Skin of body (tissue), 2 donors: ENCODE measurements around the gene HOMER2. TPM values are rescaled to one million over a fixed set of nuclear protein-coding genes. Genes with fewer than 3 reads are reported as not detected.
"Not testable (repeated sequence)": the region's sequence is repeated elsewhere in the genome, so short reads cannot be mapped to it uniquely, and the experiment has no call there.

Experiments used
- DNase-seq: peaks from one replicate; lab custom pipeline; 2025; lab: John Stamatoyannopoulos, UW
- total RNA-seq: library from RNA; depleted of rRNA; stranded (reverse); fragments of >200 nt; gene quantifications from one replicate; pipeline ENCODE4 v1.2.3, GENCODE V29; 2014

The HOMER2 gene
- total RNA-seq = 16.8 TPM

- no peak for DNase-seq
Observed at GRCh38 chr15:82952158-82953081, at the start of gene HOMER2. Gene HOMER2 (minus strand): TSS chr15:82952720. CDS start chr15:82952535, 185 bp downstream.

GRCh38 chr15:83000672-83001031 lies 48.1 kb upstream of the HOMER2 start:
- not testable (repeated sequence) for DNase-seq

GRCh38 chr15:82999905-83000671 lies 47.6 kb upstream of the HOMER2 start:
- peak; percentile 67 for DNase-seq

- DNase-seq = no peak
Observed at GRCh38 chr15:82999426-82999825, 46.9 kb upstream of the HOMER2 start.

- DNase-seq = no peak
Observed at GRCh38 chr15:82995938-82996337, 43.4 kb upstream of the HOMER2 start.

- DNase-seq = no peak
Observed at GRCh38 chr15:82995076-82995475, 42.6 kb upstream of the HOMER2 start.

- no peak for DNase-seq
Observed at GRCh38 chr15:82993144-82993543, 40.6 kb upstream of the HOMER2 start.

GRCh38 chr15:82992436-82992998 lies 40.0 kb upstream of the HOMER2 start:
- no peak for DNase-seq

GRCh38 chr15:82986442-82986780 lies 33.9 kb upstream of the HOMER2 start:
- peak; percentile 43 for DNase-seq

GRCh38 chr15:82985688-82986441 lies 33.3 kb upstream of the HOMER2 start, which contains the start of gene RAMAC:
Gene RAMAC (plus strand): TSS chr15:82986210. CDS start chr15:82989019, 2,809 bp downstream.
- peak; percentile 94 for DNase-seq

- DNase-seq = no peak
Observed at GRCh38 chr15:82980981-82981380, 28.5 kb upstream of the HOMER2 start.

GRCh38 chr15:82979726-82980125 lies 27.2 kb upstream of the HOMER2 start:
- no peak for DNase-seq

GRCh38 chr15:82978438-82978837 lies 25.9 kb upstream of the HOMER2 start:
- DNase-seq = no peak

GRCh38 chr15:82977076-82977475 lies 24.6 kb upstream of the HOMER2 start:
- no peak for DNase-seq

GRCh38 chr15:82972990-82973389 lies 20.5 kb upstream of the HOMER2 start:
- DNase-seq = no peak

GRCh38 chr15:82971218-82971984 lies 18.9 kb upstream of the HOMER2 start:
- no peak for DNase-seq

- DNase-seq = no peak
Observed at GRCh38 chr15:82970696-82971095, 18.2 kb upstream of the HOMER2 start.

- DNase-seq = no peak
Observed at GRCh38 chr15:82970078-82970686, 17.7 kb upstream of the HOMER2 start.

- DNase-seq = no peak
Observed at GRCh38 chr15:82969353-82969752, 16.8 kb upstream of the HOMER2 start.

GRCh38 chr15:82968066-82968465 lies 15.5 kb upstream of the HOMER2 start:
- no peak for DNase-seq
